ENCODE results near the gene RGL1.

GRCh38 chr1:183925947-183926346, 121.0 kb downstream of the RGL1 start:
- no peak for TF ChIP-seq CTCF (IDR thresholded peaks at IDR 0.05)
- TF ChIP-seq EP300 (IDR thresholded peaks at IDR 0.05) = no peak
- TF ChIP-seq POLR2A (IDR thresholded peaks at IDR 0.05) = no peak
